Mesendoderm (in vitro differentiated cells): ENCODE data around the gene HACD3.

Source experiments
- DNase-seq: peaks from one replicate; pipeline ENCODE4 v3.0.0; 2013
- H2AK5ac ChIP-seq: 2 replicates; pipeline ENCODE4 v1.6.1; 2013; ENCODE audit warnings: low read length, inconsistent platforms
- H2BK120ac ChIP-seq: 2 replicates; pipeline ENCODE4 v1.6.1; 2013; ENCODE audit warnings: low read depth, mild to moderate bottlenecking, low read length, moderate library complexity, mixed read lengths
- H2BK15ac ChIP-seq: replicated peaks from 2 replicates; pipeline ENCODE4 v1.6.1; 2013; ENCODE audit warnings: low read depth, mild to moderate bottlenecking, moderate library complexity
- H2BK5ac ChIP-seq: 2 replicates; pipeline ENCODE4 v1.6.1; 2013; ENCODE audit warnings: low read length, inconsistent platforms
- H3K18ac ChIP-seq: 2 replicates; pipeline ENCODE4 v1.6.1; 2013; ENCODE audit warnings: mild to moderate bottlenecking, low read length, mixed read lengths
- H3K23ac ChIP-seq: one replicate; pipeline ENCODE4 v1.6.1; 2013; ENCODE audit warnings: low read length
- H3K27ac ChIP-seq: 2 replicates; pipeline ENCODE4 v1.5.1; 2013; ENCODE audit warnings: low read depth, mild to moderate bottlenecking, inconsistent platforms, low read length, moderate library complexity
- H3K27me3 ChIP-seq: 2 replicates; pipeline ENCODE4 v1.6.1; 2013; ENCODE audit warnings: low read length, control low read depth, mild to moderate bottlenecking, inconsistent platforms; ENCODE audit not compliant: insufficient read depth, poor library complexity
- H3K36me3 ChIP-seq: 2 replicates; pipeline ENCODE4 v1.6.1; 2013; ENCODE audit warnings: low read length, inconsistent platforms; ENCODE audit not compliant: control insufficient read depth, insufficient read depth
- H3K4ac ChIP-seq: one replicate; pipeline ENCODE4 v1.6.1; 2013; ENCODE audit warnings: low read depth, mild to moderate bottlenecking, low read length, moderate library complexity
- H3K4me1 ChIP-seq: 2 replicates; pipeline ENCODE4 v1.6.1; 2013; ENCODE audit warnings: low read depth, low read length, inconsistent platforms; ENCODE audit not compliant: control insufficient read depth
- H3K4me2 ChIP-seq: 2 replicates; pipeline ENCODE4 v1.6.1; 2013; ENCODE audit warnings: low read length
- H3K4me3 ChIP-seq: 2 replicates; pipeline ENCODE4 v1.5.1; 2013; ENCODE audit warnings: mild to moderate bottlenecking, low read length
- H3K56ac ChIP-seq: one replicate; pipeline ENCODE4 v1.6.1; 2013; ENCODE audit warnings: low read length
- H3K79me1 ChIP-seq: 2 replicates; pipeline ENCODE4 v1.6.1; 2013; ENCODE audit warnings: low read length, inconsistent platforms
- H3K79me2 ChIP-seq: 2 replicates; pipeline ENCODE4 v1.6.1; 2013; ENCODE audit warnings: mild to moderate bottlenecking, low read length; ENCODE audit not compliant: control insufficient read depth, insufficient read depth
- H3K9ac ChIP-seq: 2 replicates; pipeline ENCODE4 v1.6.1; 2013; ENCODE audit warnings: low read length, inconsistent platforms
- H4K5ac ChIP-seq: one replicate; pipeline ENCODE4 v1.6.1; 2013; ENCODE audit warnings: low read length
- H4K8ac ChIP-seq: one replicate; pipeline ENCODE4 v1.6.1; 2013; ENCODE audit warnings: low read depth, mild to moderate bottlenecking, control low read depth, low read length, moderate library complexity
- WGBS: extraction: QIAGEN DNeasy Blood & Tissue Kit; methylation state at CpG from one replicate; pipeline ENCODE4 v1.1.7; 2013; ENCODE audit warnings: low lambda C conversion rate, missing lambda C conversion rate; ENCODE audit not compliant: insufficient coverage; ENCODE audit errors: extremely low coverage; 5-methylcytosine and 5-hydroxymethylcytosine counted together

HACD3 gene

DNA sequence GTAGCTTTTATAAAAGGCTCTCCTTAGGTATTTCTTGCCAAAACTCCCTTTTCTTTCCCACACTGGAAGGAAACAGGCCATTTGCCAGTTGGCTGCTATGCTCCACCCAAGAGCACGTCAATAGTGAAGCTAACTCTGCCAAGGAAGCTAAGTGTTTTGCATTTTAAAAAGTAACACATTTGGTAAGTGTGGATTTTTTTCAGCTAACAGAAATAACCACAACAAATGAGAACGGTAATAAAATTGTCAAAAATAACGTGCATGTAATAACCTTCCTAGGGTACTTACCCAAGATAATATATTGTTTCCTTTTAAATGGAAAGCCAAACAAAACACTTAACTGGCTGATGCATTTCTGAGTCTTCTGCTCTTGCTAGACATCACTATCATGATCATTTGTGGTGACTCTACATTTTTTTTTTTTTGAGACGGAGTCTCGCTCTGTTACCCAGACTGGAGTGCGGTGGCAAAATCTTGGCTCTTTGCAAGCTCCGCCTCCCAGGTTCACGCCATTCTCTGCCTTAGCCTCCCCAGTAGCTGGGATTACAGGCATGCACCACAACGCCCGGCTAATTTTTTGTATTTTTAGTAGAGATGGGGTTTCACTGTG is 17.4 kb upstream of the HACD3 start:
- Histone ChIP-seq H3K4me1 (peaks cover 2% of the 10 kb centered on the region), H3K23ac (no peak overlapping the region), H3K56ac (no peak overlapping the region), H3K4me2 (no peak overlapping the region), H3K27ac (no peak overlapping the region), H4K5ac (no peak overlapping the region), H2AK5ac (no peak overlapping the region), H2BK5ac (no peak overlapping the region), H3K27me3 (no peaks in the 10 kb centered on the region), H2BK120ac (no peak overlapping the region), H3K4ac (no peak overlapping the region), H3K36me3 (peaks cover 6% of the 10 kb centered on the region), H3K4me3 (no peak overlapping the region), H3K18ac (no peak overlapping the region), H3K9ac (no peak overlapping the region), H2BK15ac (no peak overlapping the region), H3K79me1 (peaks cover 14% of the 10 kb centered on the region), H3K79me2 (peaks cover 18% of the 10 kb centered on the region), H4K8ac (no peak overlapping the region)
- no CpG with 5 or more reads among the region's 10 CpGs for WGBS
- no peak for DNase-seq

DNA sequence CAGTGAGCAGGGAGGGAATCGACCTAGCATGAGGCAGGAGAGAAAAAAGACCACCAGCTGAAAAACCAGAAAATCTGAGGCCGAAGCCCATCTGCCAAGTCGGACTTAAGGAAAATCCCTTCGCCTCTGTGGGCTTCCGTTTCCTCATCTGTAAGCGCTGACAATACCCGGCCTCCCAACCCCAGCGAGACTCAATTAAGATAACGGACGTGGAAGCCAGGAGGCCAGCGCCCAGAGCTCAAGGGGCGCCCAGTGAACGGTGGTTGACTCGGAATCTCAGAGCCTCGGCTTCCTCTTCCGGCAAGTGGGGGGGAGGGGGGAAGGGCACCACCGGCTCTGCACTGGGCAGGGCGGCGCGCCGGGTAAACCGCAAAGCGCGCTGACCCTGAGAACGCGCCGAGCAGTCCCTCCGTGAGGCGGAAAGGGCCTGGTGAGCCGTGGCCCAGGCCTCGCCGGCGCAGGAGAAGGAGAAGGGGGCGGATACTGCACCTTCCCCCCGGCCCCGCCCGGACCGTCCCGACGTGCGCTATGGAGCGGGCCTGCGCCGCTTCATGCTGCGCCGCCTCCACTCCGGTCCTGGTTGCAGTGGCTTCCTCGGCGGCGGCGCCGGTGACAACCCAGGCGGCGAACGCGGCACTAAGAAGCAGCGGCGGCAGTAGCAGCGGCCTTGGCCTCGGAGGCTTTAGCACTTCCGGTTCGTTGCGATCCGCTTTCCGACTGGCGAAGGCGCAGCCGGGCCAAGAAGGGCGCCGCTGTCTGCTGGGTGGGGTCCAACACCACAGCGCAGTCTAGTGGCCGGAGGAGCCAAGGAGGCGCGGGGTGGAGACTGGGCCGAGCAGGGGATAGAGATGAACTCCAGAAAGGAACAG is 13.0 kb upstream of the HACD3 start, which contains the start of gene DPP8:
TSS of gene DPP8 (minus strand) at position 693 of the 869 bp plus-strand sequence. CDS start 5,136 bp downstream, outside the sequence.
- H3K27me3 ChIP-seq = no peaks in the 10 kb centered on the region
- no peak within 1 kb of the TSS for H2AK5ac ChIP-seq
- H3K23ac ChIP-seq = peak within 1 kb of the TSS; percentile 66
- H3K79me2 ChIP-seq = peaks cover 18% of the 10 kb centered on the region
- peak within 1 kb of the TSS; percentile 97 for H3K4me2 ChIP-seq
- H3K56ac ChIP-seq = peak within 1 kb of the TSS; percentile 99
- H3K4ac ChIP-seq = peak within 1 kb of the TSS; percentile 49
- H3K36me3 ChIP-seq = peaks cover 3% of the 10 kb centered on the region
- H2BK15ac ChIP-seq = no peak within 1 kb of the TSS
- no peak within 1 kb of the TSS for H4K8ac ChIP-seq
- H3K9ac ChIP-seq = peak within 1 kb of the TSS; percentile 97
- no peak within 1 kb of the TSS for H4K5ac ChIP-seq
- H3K4me1 ChIP-seq = peaks cover 2% of the 10 kb centered on the region
- H3K18ac ChIP-seq = peak within 1 kb of the TSS; percentile 88
- H3K79me1 ChIP-seq = peaks cover 14% of the 10 kb centered on the region
- peak within 1 kb of the TSS; percentile 85 for H3K4me3 ChIP-seq
- peak; percentile 97 for DNase-seq
- no CpG with 5 or more reads among the region's 75 CpGs for WGBS
- H2BK5ac ChIP-seq = peak within 1 kb of the TSS; percentile 78
- no peak within 1 kb of the TSS for H2BK120ac ChIP-seq
- peak within 1 kb of the TSS; percentile 96 for H3K27ac ChIP-seq

DNA sequence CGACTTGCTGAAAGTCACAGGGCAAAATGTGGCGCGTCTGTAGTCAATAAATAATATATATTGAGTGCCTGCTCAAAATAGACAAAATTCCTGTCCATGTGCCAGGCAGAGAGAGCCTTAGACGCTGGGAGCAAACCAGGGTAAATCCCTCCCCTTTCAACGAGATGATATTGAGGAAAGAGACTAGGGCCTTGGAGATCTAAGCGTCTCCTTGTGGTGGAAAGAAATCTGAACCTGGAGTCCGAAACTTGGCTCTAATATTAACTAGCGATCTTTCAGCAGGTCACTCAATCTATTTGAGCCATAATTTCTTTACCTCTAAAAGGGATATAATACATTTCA is 12.4 kb upstream of the HACD3 start:
- WGBS = no CpG with 5 or more reads among the region's 8 CpGs

GRCh38 chr15:65518633-65519285 is 11.5 kb upstream of the HACD3 start:
- Histone ChIP-seq H3K79me1 (peaks cover 14% of the 10 kb centered on the region), H3K36me3 (peaks cover 2% of the 10 kb centered on the region), H4K5ac (no peak overlapping the region), H3K4me3 (no peak overlapping the region), H3K9ac (no peak overlapping the region), H2BK15ac (no peak overlapping the region), H3K4me2 (no peak overlapping the region), H3K18ac (no peak overlapping the region), H3K56ac (no peak overlapping the region), H2BK120ac (no peak overlapping the region), H3K4me1 (peaks cover 2% of the 10 kb centered on the region), H2AK5ac (no peak overlapping the region), H3K23ac (no peak overlapping the region), H3K79me2 (peaks cover 18% of the 10 kb centered on the region), H3K27ac (no peak overlapping the region), H3K4ac (no peak overlapping the region), H4K8ac (no peak overlapping the region), H3K27me3 (no peaks in the 10 kb centered on the region), H2BK5ac (no peak overlapping the region)
- no CpG with 5 or more reads among the region's 4 CpGs for WGBS
- no peak for DNase-seq

More for the DNA sequence above, 12.4 kb upstream of the HACD3 start:
- H4K5ac ChIP-seq = no peak overlapping the region
- H4K8ac ChIP-seq = no peak overlapping the region
- no peak overlapping the region for H3K23ac ChIP-seq
- H3K4ac ChIP-seq = no peak overlapping the region
- no peak overlapping the region for H3K9ac ChIP-seq
- no peak overlapping the region for H2BK120ac ChIP-seq
- peaks cover 18% of the 10 kb centered on the region for H3K79me2 ChIP-seq
- no peak overlapping the region for H2AK5ac ChIP-seq
- peaks cover 2% of the 10 kb centered on the region for H3K36me3 ChIP-seq
- H3K4me3 ChIP-seq = no peak overlapping the region
- peaks cover 14% of the 10 kb centered on the region for H3K79me1 ChIP-seq
- no peak overlapping the region for H3K18ac ChIP-seq
- DNase-seq = no peak
- no peak overlapping the region for H3K4me2 ChIP-seq
- no peak overlapping the region for H2BK15ac ChIP-seq
- H3K27ac ChIP-seq = no peak overlapping the region
- no peak overlapping the region for H2BK5ac ChIP-seq
- H3K27me3 ChIP-seq = no peaks in the 10 kb centered on the region
- peaks cover 2% of the 10 kb centered on the region for H3K4me1 ChIP-seq
- peak overlapping the region; percentile 47 for H3K56ac ChIP-seq

DNA sequence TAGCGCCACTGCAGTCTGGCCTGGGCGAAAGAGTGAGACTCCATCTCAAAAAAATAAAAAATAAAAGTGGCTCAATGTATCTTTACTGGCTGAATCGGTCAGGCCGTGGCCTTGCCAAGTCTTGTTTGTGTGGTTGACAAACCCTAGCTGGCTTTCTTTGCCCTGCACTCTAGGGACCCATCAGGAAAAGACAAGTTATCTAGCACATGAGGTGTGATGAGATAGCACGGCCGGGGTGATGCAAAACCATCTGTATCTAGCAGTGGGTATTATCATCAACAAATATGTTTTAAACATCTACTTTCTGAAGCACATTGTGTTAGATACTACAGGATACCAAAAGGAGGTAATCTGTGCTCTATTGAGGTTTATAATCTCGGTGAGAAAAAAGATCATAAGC is 8.9 kb upstream of the HACD3 start:
- H4K8ac ChIP-seq = no peak overlapping the region
- H3K18ac ChIP-seq = no peak overlapping the region
- no CpG with 5 or more reads among the region's 7 CpGs for WGBS
- no peak overlapping the region for H3K4ac ChIP-seq
- H3K4me3 ChIP-seq = no peak overlapping the region
- H2AK5ac ChIP-seq = no peak overlapping the region
- H2BK120ac ChIP-seq = no peak overlapping the region
- H3K27me3 ChIP-seq = no peaks in the 10 kb centered on the region
- H3K9ac ChIP-seq = no peak overlapping the region
- H3K36me3 ChIP-seq = no peaks in the 10 kb centered on the region
- H2BK15ac ChIP-seq = no peak overlapping the region
- no peak overlapping the region for H2BK5ac ChIP-seq
- H3K56ac ChIP-seq = no peak overlapping the region
- H3K79me1 ChIP-seq = peaks cover 5% of the 10 kb centered on the region
- H3K4me1 ChIP-seq = peaks cover 1% of the 10 kb centered on the region
- H3K27ac ChIP-seq = no peak overlapping the region
- peak; percentile 67 for DNase-seq
- no peak overlapping the region for H3K4me2 ChIP-seq
- H3K79me2 ChIP-seq = peaks cover 6% of the 10 kb centered on the region
- H3K23ac ChIP-seq = no peak overlapping the region
- H4K5ac ChIP-seq = no peak overlapping the region
